ENCODE measurements around the gene PSMG3.
A peak's percentile ranks its signal among the peaks of the same experiment; 100 is the strongest.

PSMG3 gene

GRCh38 chr7:1569833-1570632 is at the start of gene PSMG3:
PSMG3 (minus strand) TSS chr7:1570032; CDS start chr7:1569339, 693 bp downstream.
- peak; percentile 90 for DNase-seq

GRCh38 chr7:1618475-1618874 is 48.6 kb upstream of the PSMG3 start:
- no peak for DNase-seq

- DNase-seq, result no peak
These were observed 48.1 kb upstream of the PSMG3 start for GRCh38 chr7:1617957-1618356.

GRCh38 chr7:1616741-1617140 is 46.9 kb upstream of the PSMG3 start:
- no peak for DNase-seq

GRCh38 chr7:1611708-1612241 is 41.9 kb upstream of the PSMG3 start:
- DNase-seq, result no peak

- no peak for DNase-seq
These were observed 41.0 kb upstream of the PSMG3 start for GRCh38 chr7:1610678-1611302.

- no peak for DNase-seq
These were observed 40.3 kb upstream of the PSMG3 start for GRCh38 chr7:1610013-1610677.

GRCh38 chr7:1609023-1609422 is 39.2 kb upstream of the PSMG3 start:
- no peak for DNase-seq

GRCh38 chr7:1608318-1608717 is 38.5 kb upstream of the PSMG3 start:
- no peak for DNase-seq

GRCh38 chr7:1607696-1608095 is 37.9 kb upstream of the PSMG3 start:
- no peak for DNase-seq

- no peak for DNase-seq
These were observed 37.2 kb upstream of the PSMG3 start for GRCh38 chr7:1607001-1607400.

- no peak for DNase-seq
These were observed 34.6 kb upstream of the PSMG3 start for GRCh38 chr7:1604383-1604782.

- DNase-seq, result no peak
These were observed 33.8 kb upstream of the PSMG3 start for GRCh38 chr7:1603346-1604225.

GRCh38 chr7:1602386-1602785 is 32.6 kb upstream of the PSMG3 start:
- no peak for DNase-seq

GRCh38 chr7:1601956-1602355 is 32.1 kb upstream of the PSMG3 start:
- no peak for DNase-seq

- no peak for DNase-seq
These were observed 30.0 kb upstream of the PSMG3 start for GRCh38 chr7:1599640-1600395.

- no peak for DNase-seq
These were observed 29.3 kb upstream of the PSMG3 start for GRCh38 chr7:1598961-1599639.

- DNase-seq, result no peak
These were observed 28.5 kb upstream of the PSMG3 start for GRCh38 chr7:1598286-1598685.

GRCh38 chr7:1597791-1598190 is 28.0 kb upstream of the PSMG3 start:
- no peak for DNase-seq

- DNase-seq, result no peak
These were observed 27.4 kb upstream of the PSMG3 start for GRCh38 chr7:1597066-1597760.
